GM12878 (cell line): ENCODE measurements around the gene MYL12A. TPM values are rescaled to one million over a fixed set of nuclear protein-coding genes. Genes with fewer than 3 reads are reported as not detected.

Experiments
- ATAC-seq: fragments of 200-7000 bp; cut with Tn5 transposase; 3 replicates; pipeline ENCODE4 v1.9.1; 2020; ENCODE audit warnings: mild to moderate bottlenecking, moderate library complexity
- BruUV-seq: library from RNA; stranded (reverse); fragments of 400-500 nt; replicated peaks from 2 replicates; lab custom pipeline; 2021; lab: Mats Ljungman, UMichigan
- CTCF ChIA-PET: fragments of 300-600 bp; sonication (Branson Sonifier 250); formaldehyde crosslinking; extraction: SDS; loops from one replicate; lab custom pipeline; 2021; ENCODE audit warnings: inconsistent platforms; lab: Yijun Ruan, JAX
- POLR2A ChIA-PET: fragments of 350-600 bp; formaldehyde crosslinking; extraction: SDS; loops from one replicate; lab custom pipeline; 2021; ENCODE audit warnings: inconsistent platforms; lab: Charles Lee
- RAD21 ChIA-PET: fragments of 300-600 bp; sonication (Branson Sonifier 250); formaldehyde crosslinking; loops from one replicate; lab custom pipeline; 2023; ENCODE audit warnings: antibody characterized with exemption; ENCODE audit not compliant: unreplicated experiment; lab: Charles Lee
- SMC1A ChIA-PET: fragments of 300-600 bp; sonication (Branson Sonifier 250); formaldehyde crosslinking; loops from one replicate; lab custom pipeline; 2023; ENCODE audit not compliant: unreplicated experiment, uncharacterized antibody; lab: Charles Lee
- DNase-seq: peaks from one replicate; pipeline ENCODE4 v3.0.0-alpha.2; 2011; ENCODE audit warnings: low read depth, low spot score
- FAIRE-seq: peaks from 3 replicates; lab custom pipeline; 2011; peaks lifted over from hg19 to GRCh38; lab: Jason Lieb, UNC
- H2AFZ ChIP-seq: 2 replicates; pipeline ENCODE4 v1.6.0; 2011; ENCODE audit warnings: low read depth, low read length, control low read depth; ENCODE audit not compliant: control insufficient read depth
- H3K27ac ChIP-seq: 2 replicates; pipeline ENCODE4 v1.5.1; 2011; ENCODE audit warnings: control low read depth; ENCODE audit not compliant: control insufficient read depth, insufficient read depth
- H3K27me3 ChIP-seq, 2 experiments: replicated peaks in 1 of 2; 2 replicates each; pipeline versions ENCODE4 v1.6.0 to v1.6.1; 2011; ENCODE audit warnings: low read length in 1 of 2; ENCODE audit not compliant: control insufficient read depth in 2 of 2, insufficient read depth in 2 of 2
- H3K36me3 ChIP-seq, 2 experiments: 2 replicates each; pipeline ENCODE4 v1.5.1; 2011; ENCODE audit warnings: low read length in 1 of 2; ENCODE audit not compliant: control insufficient read depth in 2 of 2, insufficient read depth in 2 of 2
- H3K4me1 ChIP-seq: 2 replicates; pipeline ENCODE4 v1.6.1; 2011; ENCODE audit warnings: mild to moderate bottlenecking, low read length, moderate library complexity, mixed read lengths; ENCODE audit not compliant: control insufficient read depth, insufficient read depth
- H3K4me2 ChIP-seq: 2 replicates; pipeline ENCODE4 v1.6.0; 2011; ENCODE audit warnings: control low read depth; ENCODE audit not compliant: control insufficient read depth, insufficient read depth
- H3K4me3 ChIP-seq: fragments of 200-600 bp; sonication (generic); 2 replicates; pipeline ENCODE4 v1.5.1; 2016
- H3K79me2 ChIP-seq: 2 replicates; pipeline ENCODE4 v1.6.0; 2011; ENCODE audit warnings: low read length; ENCODE audit not compliant: control insufficient read depth, insufficient read depth
- H3K9ac ChIP-seq: 2 replicates; pipeline ENCODE4 v1.8.0; 2011; ENCODE audit warnings: low read length, control low read depth, mixed read lengths; ENCODE audit not compliant: control insufficient read depth, insufficient read depth
- H3K9me3 ChIP-seq: replicated peaks from 3 replicates; pipeline ENCODE4 v1.5.1; 2011; ENCODE audit warnings: mild to moderate bottlenecking, low read length; ENCODE audit not compliant: control insufficient read depth, insufficient read depth
- H4K20me1 ChIP-seq: 2 replicates; pipeline ENCODE4 v1.6.0; 2011; ENCODE audit not compliant: control insufficient read depth, insufficient read depth
- BACH1 ChIP-seq: fragments of 450-650 bp; IDR thresholded peaks from 2 replicates; pipeline ENCODE4 v1.6.1; 2017; ENCODE audit warnings: mild to moderate bottlenecking, borderline replicate concordance
- CEBPB ChIP-seq, 2 experiments: fragments of 150-350 bp in 1 of 2; IDR thresholded peaks; 2 replicates each; pipeline ENCODE4 v1.6.1; 2012 to 2014; ENCODE audit warnings: low read depth in 2 of 2, low read length in 2 of 2, borderline replicate concordance in 1 of 2, inconsistent platforms in 1 of 2
- CHD2 ChIP-seq: IDR thresholded peaks from 2 replicates; pipeline ENCODE4 v1.6.1; 2011; ENCODE audit warnings: low read depth, low read length, improper control_type of control experiment, borderline replicate concordance
- CHD4 ChIP-seq: fragments of 200-600 bp; sonication (generic); IDR thresholded peaks from 2 replicates; pipeline ENCODE4 v1.6.1; 2016; ENCODE audit warnings: mild to moderate bottlenecking
- ETV6 ChIP-seq, 2 experiments: fragments of 450-650 bp in 1 of 2; IDR thresholded peaks in 1 of 2; conservative IDR thresholded peaks in 1 of 2; 2 replicates each; pipeline ENCODE4 v1.6.1; 2014; ENCODE audit warnings: antibody characterized with exemption in 1 of 2, borderline replicate concordance in 1 of 2, low read depth in 1 of 2, mild to moderate bottlenecking in 1 of 2, moderate library complexity in 1 of 2
- HDAC2 ChIP-seq: fragments of 200-600 bp; sonication (generic); IDR thresholded peaks from 2 replicates; pipeline ENCODE4 v1.6.1; 2017
- IKZF2 ChIP-seq, 2 experiments: fragments of 450-650 bp; IDR thresholded peaks; 2 replicates each; pipeline ENCODE4 v1.6.1; 2017; ENCODE audit warnings: mild to moderate bottlenecking in 2 of 2, moderate library complexity in 2 of 2
- JUNB ChIP-seq: IDR thresholded peaks from 2 replicates; pipeline ENCODE4 v1.6.1; 2016; ENCODE audit warnings: antibody characterized with exemption, mild to moderate bottlenecking
- KLF5 ChIP-seq: fragments of 450-650 bp; IDR thresholded peaks from 2 replicates; pipeline ENCODE4 v1.6.1; 2014; ENCODE audit warnings: mild to moderate bottlenecking; ENCODE audit not compliant: partially characterized antibody
- NFIC ChIP-seq: IDR thresholded peaks from 2 replicates; pipeline ENCODE4 v1.6.1; 2012; ENCODE audit warnings: low read depth, mild to moderate bottlenecking, inconsistent platforms, low read length, moderate library complexity
- NRF1 ChIP-seq: conservative IDR thresholded peaks from 2 replicates; pipeline ENCODE4 v1.6.1; 2011; ENCODE audit warnings: mild to moderate bottlenecking, low read depth, low read length, improper control_type of control experiment
- PRDM15 ChIP-seq: fragments of 450-650 bp; formaldehyde crosslinking; IDR thresholded peaks from 2 replicates; pipeline ENCODE4 v1.4.0; 2020; ENCODE audit warnings: mild to moderate bottlenecking, moderate library complexity
- RELB ChIP-seq: fragments of 450-650 bp; IDR thresholded peaks from 2 replicates; pipeline ENCODE4 v1.6.1; 2017; ENCODE audit warnings: low read depth, mild to moderate bottlenecking, moderate library complexity
- TARDBP ChIP-seq: IDR thresholded peaks from 2 replicates; pipeline ENCODE4 v1.6.1; 2016; ENCODE audit warnings: borderline replicate concordance
- USF1 ChIP-seq: IDR thresholded peaks from 2 replicates; pipeline ENCODE4 v1.6.1; 2011; ENCODE audit warnings: borderline replicate concordance, low read depth, mild to moderate bottlenecking, moderate library complexity, mixed read lengths, low read length; ENCODE audit not compliant: insufficient read depth; ENCODE audit errors: extremely low read length
- ZNF217 ChIP-seq: fragments of 450-650 bp; IDR thresholded peaks from 2 replicates; pipeline ENCODE4 v1.6.1; 2017; ENCODE audit warnings: antibody characterized with exemption, mild to moderate bottlenecking
- WGBS: methylation state at CpG from one replicate; pipeline ENCODE4 v1.1.6; 2016; ENCODE audit warnings: low lambda C conversion rate; ENCODE audit not compliant: insufficient replicate concordance, insufficient coverage; ENCODE audit errors: missing lambda C conversion rate; 5-methylcytosine and 5-hydroxymethylcytosine counted together
- in situ Hi-C: fragments of 300-500 bp; cut with MboI; formaldehyde crosslinking; loops from 9 replicates; pipeline ENCODE4 v1.14.3; 2018; ENCODE audit warnings: mixed read lengths
- intact Hi-C: fragments of 100-400 bp; cut with micrococcal nuclease; formaldehyde crosslinking; loops from one replicate; pipeline ENCODE4 v1.14.2; 2022; ENCODE audit not compliant: unreplicated experiment
- polyA plus RNA-seq, 11 experiments: library from polyadenylated mRNA; depleted of rRNA in 4 of 11; unstranded in 6 of 11; stranded (reverse) in 5 of 11; fragments of >200 nt; fragmentation: Nextera tagmentation in 4 of 11; fragmentation: Illumina TruSeq in 1 of 11; extraction: Ambion mirVana in 4 of 11; extraction: Trizol in 1 of 11; gene quantifications; 1 replicate in 1 of 11; 2 replicates in 10 of 11; pipeline versions ENCODE4 v1.2.1 to v1.2.3, GENCODE V29; 2011 to 2016; ENCODE audit warnings: inconsistent platforms in 2 of 11, missing spikeins in 2 of 11, low read depth in 1 of 11
- total RNA-seq, 4 experiments: library from RNA; depleted of rRNA in 3 of 4; stranded (reverse); fragments of >200 nt in 3 of 4; fragmentation: Illumina TruSeq in 1 of 4; extraction: Trizol in 1 of 4; gene quantifications; 2 replicates each; pipeline versions ENCODE4 v1.2.1 to v1.2.3, GENCODE V29; 2013 to 2021

Gene MYL12A
- total and polyA plus RNA-seq, 10 of the 15 experiments (the other 5 are each of a cell fraction or from before 2014, with no cell fraction given) = 488 to 1,663 (median 924) TPM

GRCh38 chr18:3304832-3305231, 57.2 kb downstream of the MYL12A start:
- Histone ChIP-seq H3K4me3 (no peak overlapping the region), H3K27me3 (no peaks in the 10 kb centered on the region), H3K27ac (no peak overlapping the region), H3K4me1 (no peaks in the 10 kb centered on the region), H2AFZ (no peak overlapping the region), H3K9me3 (no peaks in the 10 kb centered on the region), H3K9ac (no peak overlapping the region), H3K79me2 (no peaks in the 10 kb centered on the region), H4K20me1 (no peaks in the 10 kb centered on the region), H3K4me2 (no peak overlapping the region), H3K36me3 (no peaks in the 10 kb centered on the region)
- FAIRE-seq (no peak), DNase-seq (no peak), ATAC-seq (0 out of 3 replicates have a peak, but pooled peaks have one; percentile 22)
- BruUV-seq = no TSS peak
- in situ Hi-C loops = no loop called here
- CTCF ChIA-PET = interaction anchor here (1.0 to 1.6 kb wide), 4 partner anchors 9 to 361 kb away, joined by 3 read pairs; no protein-coding TSS in a partner anchor
- intact Hi-C loops = no loop called here
- POLR2A ChIA-PET = interaction anchor here (0.6 kb wide), 2 partner anchors 91 to 383 kb away, joined by 3 read pairs; no protein-coding TSS in a partner anchor
- WGBS = 78% methylated on average over 1 of the region's 1 CpG
- RAD21 ChIA-PET = interaction anchor here (0.9 kb wide), 1 partner anchor 362 kb away, joined by 3 read pairs; no protein-coding TSS in a partner anchor
- SMC1A ChIA-PET = no interaction called here
- TF ChIP-seq ZNF217 = no peak
- no peak for TF ChIP-seq ETV6 (conservative IDR thresholded peaks at IDR 0.05 in 1 of 2, IDR thresholded peaks at IDR 0.05 in 1 of 2; ENCODE audit: borderline replicate concordance in 1 of 2, low read depth in 1 of 2)
- no peak for TF ChIP-seq JUNB
- no peak for TF ChIP-seq PRDM15 (CRISPR knock-in tag)
- TF ChIP-seq IKZF2 (IDR thresholded peaks at IDR 0.05) = no peak
- TF ChIP-seq USF1 = no peak
- no peak for TF ChIP-seq NRF1
- no peak for TF ChIP-seq KLF5
- TF ChIP-seq HDAC2 = no peak
- TF ChIP-seq RELB = no peak
- no peak for TF ChIP-seq CHD4
- TF ChIP-seq CEBPB (IDR thresholded peaks at IDR 0.05; ENCODE audit: borderline replicate concordance in 1 of 2, low read depth in 2 of 2, low read length in 2 of 2) = no peak
- TF ChIP-seq NFIC = no peak
- TF ChIP-seq BACH1 = no peak
- TF ChIP-seq TARDBP = no peak
- no peak for TF ChIP-seq CHD2
